ENCODE measurements around the gene TTLL9.

GRCh38 chr20:31924561-31924960 lies 54.1 kb downstream of the TTLL9 start:
- TF ChIP-seq POLR2AphosphoS5 (IDR thresholded peaks at IDR 0.05; ENCODE audit: low read depth, low read length) (no peak), POLR2A (IDR thresholded peaks at IDR 0.05; ENCODE audit: low read depth, low read length) (no peak), TAF1 (IDR thresholded peaks at IDR 0.05; ENCODE audit: borderline replicate concordance, low read depth, low read length) (no peak)

Measured in GM12892 (cell line).